H1 (cell line): Measurements from ENCODE around the gene CPNE5. TPM values are rescaled to one million over a fixed set of nuclear protein-coding genes. Genes with fewer than 3 reads are reported as not detected.

ENCODE experiments used
- CTCF ChIA-PET: fragments of 300-600 bp; sonication (Branson Sonifier 250); formaldehyde crosslinking; loops from one replicate; lab custom pipeline; 2021; ENCODE audit not compliant: partially characterized antibody; lab: Charles Lee
- POLR2A ChIA-PET: fragments of 300-600 bp; sonication (Branson Sonifier 250); formaldehyde crosslinking; loops from one replicate; lab custom pipeline; 2021; ENCODE audit warnings: inconsistent platforms; ENCODE audit not compliant: partially characterized antibody; lab: Charles Lee
- DNase-seq, 2 experiments: peaks; one replicate each; pipeline versions ENCODE4 v3.0.0 to v3.0.0-alpha.2; 2010 to 2022; ENCODE audit warnings: low spot score in 2 of 2, low read depth in 1 of 2, mixed read lengths in 1 of 2
- FAIRE-seq: peaks from 2 replicates; lab custom pipeline; 2011; peaks lifted over from hg19 to GRCh38; lab: Jason Lieb, UNC
- H2AFZ ChIP-seq: 2 replicates; pipeline ENCODE4 v1.8.1; 2012; ENCODE audit warnings: low read length, inconsistent platforms
- H2AK5ac ChIP-seq: 2 replicates; pipeline ENCODE4 v1.6.1; 2013; ENCODE audit warnings: low read depth, low read length
- H2BK120ac ChIP-seq: replicated peaks from 2 replicates; pipeline ENCODE3; 2013; ENCODE audit warnings: low read depth, low read length, inconsistent platforms
- H2BK12ac ChIP-seq: 2 replicates; pipeline ENCODE4 v1.6.1; 2013; ENCODE audit warnings: low read depth, low read length
- H2BK15ac ChIP-seq: 2 replicates; pipeline ENCODE4 v1.6.1; 2013; ENCODE audit warnings: low read length
- H2BK20ac ChIP-seq: 2 replicates; pipeline ENCODE4 v1.6.1; 2013; ENCODE audit warnings: low read length
- H2BK5ac ChIP-seq: 2 replicates; pipeline ENCODE4 v1.6.1; 2013; ENCODE audit warnings: low read depth, low read length
- H3K14ac ChIP-seq: 2 replicates; pipeline ENCODE4 v1.6.1; 2013; ENCODE audit warnings: inconsistent platforms; ENCODE audit not compliant: insufficient read length
- H3K18ac ChIP-seq: 2 replicates; pipeline ENCODE4 v1.6.1; 2013; ENCODE audit warnings: low read length; ENCODE audit errors: extremely low read depth
- H3K23ac ChIP-seq: 2 replicates; pipeline ENCODE4 v1.6.1; 2013; ENCODE audit warnings: inconsistent platforms; ENCODE audit not compliant: insufficient read length
- H3K23me2 ChIP-seq: 2 replicates; pipeline ENCODE4 v1.6.1; 2013; ENCODE audit warnings: low read depth, low read length
- H3K27ac ChIP-seq: 2 replicates; pipeline ENCODE4 v1.6.1; 2011; ENCODE audit warnings: low read depth, low read length, inconsistent platforms
- H3K27me3 ChIP-seq, 4 experiments: replicated peaks in 1 of 4; 1 replicate in 1 of 4; 2 replicates in 3 of 4; pipeline versions ENCODE4 v1.6.1 to v1.8.1; 2011 to 2013; ENCODE audit warnings: low read length in 3 of 4, mild to moderate bottlenecking in 3 of 4, inconsistent platforms in 2 of 4, mixed read lengths in 2 of 4, moderate library complexity in 1 of 4; ENCODE audit not compliant: control insufficient read depth in 3 of 4, insufficient read depth in 3 of 4; ENCODE audit errors: extremely low read depth in 1 of 4
- H3K36me3 ChIP-seq, 4 experiments: 2 replicates each; pipeline versions ENCODE4 v1.6.1 to v1.8.1; 2011 to 2013; ENCODE audit warnings: mild to moderate bottlenecking in 4 of 4, low read length in 3 of 4, moderate library complexity in 2 of 4, control low read depth in 1 of 4, inconsistent platforms in 1 of 4; ENCODE audit not compliant: insufficient read depth in 4 of 4, control insufficient read depth in 2 of 4
- H3K4ac ChIP-seq: replicated peaks from 2 replicates; pipeline ENCODE3; 2013; ENCODE audit warnings: low read length, low read depth, mixed read lengths, inconsistent platforms; ENCODE audit not compliant: insufficient read length
- H3K4me1 ChIP-seq, 4 experiments: replicated peaks in 1 of 4; 1 replicate in 1 of 4; 2 replicates in 3 of 4; pipeline versions ENCODE4 v1.6.1 to v1.8.1; 2011 to 2013; ENCODE audit warnings: low read length in 3 of 4, inconsistent platforms in 2 of 4, mixed read lengths in 1 of 4; ENCODE audit not compliant: insufficient read depth in 4 of 4, control insufficient read depth in 3 of 4
- H3K4me2 ChIP-seq, 2 experiments: 2 replicates each; pipeline versions ENCODE4 v1.6.1 to v1.8.1; 2011 to 2013; ENCODE audit warnings: low read depth in 2 of 2, low read length in 2 of 2, control low read depth in 1 of 2, inconsistent platforms in 1 of 2, mild to moderate bottlenecking in 1 of 2; ENCODE audit not compliant: insufficient read depth in 1 of 2
- H3K4me3 ChIP-seq, 4 experiments: fragments of 200-600, 300-600 bp in 1 of 4; sonication (generic), shearing (Covaris generic), sonication (Bioruptor Twin) in 1 of 4; 2 replicates each; pipeline versions ENCODE4 v1.5.1 to v1.8.1; 2011 to 2016; ENCODE audit warnings: low read length in 4 of 4, low read depth in 3 of 4, control low read depth in 2 of 4, inconsistent platforms in 2 of 4, mild to moderate bottlenecking in 2 of 4, mixed read lengths in 1 of 4, moderate library complexity in 1 of 4; ENCODE audit not compliant: insufficient read depth in 2 of 4; ENCODE audit errors: extremely low read depth in 1 of 4
- H3K56ac ChIP-seq: replicated peaks from 2 replicates; pipeline ENCODE3; 2013; ENCODE audit warnings: low read depth, mild to moderate bottlenecking, mixed read lengths, low read length, inconsistent platforms; ENCODE audit not compliant: insufficient read length
- H3K79me1 ChIP-seq: 2 replicates; pipeline ENCODE4 v1.6.1; 2013; ENCODE audit warnings: low read depth, low read length, control low read depth
- H3K79me2 ChIP-seq, 2 experiments: 2 replicates each; pipeline versions ENCODE4 v1.6.1 to v1.8.1; 2012 to 2013; ENCODE audit warnings: low read length in 2 of 2, mild to moderate bottlenecking in 2 of 2, inconsistent platforms in 1 of 2; ENCODE audit not compliant: insufficient read depth in 2 of 2, control insufficient read depth in 1 of 2
- H3K9ac ChIP-seq, 4 experiments: replicated peaks in 1 of 4; 1 replicate in 1 of 4; 2 replicates in 3 of 4; pipeline versions ENCODE4 v1.6.1 to v1.8.1; 2011 to 2013; ENCODE audit warnings: low read depth in 3 of 4, low read length in 3 of 4, control low read depth in 2 of 4, mild to moderate bottlenecking in 2 of 4, moderate library complexity in 2 of 4, inconsistent platforms in 1 of 4; ENCODE audit errors: extremely low read depth in 1 of 4
- H3K9me3 ChIP-seq, 2 experiments: 2 replicates each; pipeline versions ENCODE4 v1.6.1 to v1.8.1; 2012 to 2013; ENCODE audit warnings: mild to moderate bottlenecking in 2 of 2, moderate library complexity in 2 of 2, control low read depth in 1 of 2, inconsistent platforms in 1 of 2, low read depth in 1 of 2, low read length in 1 of 2, mixed read lengths in 1 of 2; ENCODE audit not compliant: insufficient read depth in 2 of 2
- H4K20me1 ChIP-seq, 2 experiments: replicated peaks in 1 of 2; 2 replicates each; pipeline versions ENCODE3 to v1.8.1; 2011 to 2013; ENCODE audit warnings: inconsistent platforms in 2 of 2, low read length in 2 of 2, mild to moderate bottlenecking in 1 of 2; ENCODE audit not compliant: insufficient read depth in 2 of 2, control insufficient read depth in 1 of 2
- H4K5ac ChIP-seq: 2 replicates; pipeline ENCODE4 v1.6.1; 2013; ENCODE audit warnings: low read length, low read depth, mixed read lengths, inconsistent platforms; ENCODE audit not compliant: insufficient read length
- H4K8ac ChIP-seq: 2 replicates; pipeline ENCODE4 v1.8.0; 2013; ENCODE audit warnings: mild to moderate bottlenecking, moderate library complexity, low read length, inconsistent platforms; ENCODE audit not compliant: insufficient read depth; ENCODE audit errors: extremely low read depth
- H4K91ac ChIP-seq: replicated peaks from 2 replicates; pipeline ENCODE3; 2013; ENCODE audit warnings: low read length, mixed read lengths, inconsistent platforms; ENCODE audit not compliant: insufficient read length
- CHD1 ChIP-seq: IDR thresholded peaks from 2 replicates; pipeline ENCODE4 v1.6.1; 2012; ENCODE audit warnings: low read depth, low read length, improper control_type of control experiment
- GABPA ChIP-seq: IDR thresholded peaks from 2 replicates; pipeline ENCODE4 v1.6.1; 2011; ENCODE audit warnings: mild to moderate bottlenecking, low read length, moderate library complexity, borderline replicate concordance; ENCODE audit not compliant: insufficient read depth
- RNF2 ChIP-seq: fragments of 200-900, 300-1000 bp; sonication (generic); IDR thresholded peaks from 2 replicates; pipeline ENCODE4 v1.7.1; 2016; ENCODE audit warnings: borderline replicate concordance, low read depth, mild to moderate bottlenecking, antibody characterized with exemption, low read length; ENCODE audit not compliant: poor library complexity, severe bottlenecking; ENCODE audit errors: missing control alignments
- SIX5 ChIP-seq: IDR thresholded peaks from 2 replicates; pipeline ENCODE4 v1.6.1; 2011; ENCODE audit warnings: mild to moderate bottlenecking, low read depth, low read length
- TCF12 ChIP-seq: IDR thresholded peaks from 2 replicates; pipeline ENCODE4 v1.6.1; 2011; ENCODE audit warnings: low read depth, mild to moderate bottlenecking, low read length
- ZNF274 ChIP-seq: IDR thresholded peaks from 2 replicates; pipeline ENCODE4 v1.7.0; 2012; ENCODE audit warnings: low read length, borderline replicate concordance; ENCODE audit errors: extremely low read depth
- WGBS, 2 experiments: shearing (Covaris generic) in 1 of 2; methylation state at CpG; one replicate each; pipeline versions ENCODE4 v1.1.6 to v1.1.7; 2013 to 2015; ENCODE audit warnings: low lambda C conversion rate in 2 of 2, mixed read lengths in 2 of 2, inconsistent platforms in 1 of 2, low coverage in 1 of 2, missing lambda C conversion rate in 1 of 2; ENCODE audit not compliant: insufficient replicate concordance in 2 of 2, insufficient coverage in 1 of 2, insufficient read length in 1 of 2; ENCODE audit errors: extremely low coverage in 1 of 2, missing lambda C conversion rate in 1 of 2; 5-methylcytosine and 5-hydroxymethylcytosine counted together
- polyA plus RNA-seq, 7 experiments: library from polyadenylated mRNA; depleted of rRNA in 3 of 7; stranded (reverse) in 5 of 7; unstranded in 2 of 7; fragments of >200 nt in 5 of 7; fragments of 200-250 nt in 2 of 7; gene quantifications; 1 replicate in 5 of 7; 2 replicates in 1 of 7; 4 replicates in 1 of 7; pipeline versions ENCODE4 v1.2.1 to v1.2.3, GENCODE V29; 2011 to 2013; ENCODE audit warnings: missing spikeins in 2 of 7, mixed read lengths in 2 of 7
- total RNA-seq: library from RNA; stranded (reverse); fragmentation: NEBNext Ultra II Directional; extraction: Animal tissue kit (Norgen Biotek cat#: 25700); gene quantifications from 2 replicates; pipeline ENCODE4 v1.2.1, GENCODE V29; 2021
- TF ChIP-seq, protein P1 (sequence below): IDR thresholded peaks from 2 replicates; pipeline ENCODE4 v1.6.1; 2012; ENCODE audit warnings: inconsistent platforms

Gene CPNE5
- total and polyA plus RNA-seq, 2 of the 8 experiments (the other 6 are each of a cell fraction or from before 2014, with no cell fraction given): 0.88 to 1.8 TPM

DNA sequence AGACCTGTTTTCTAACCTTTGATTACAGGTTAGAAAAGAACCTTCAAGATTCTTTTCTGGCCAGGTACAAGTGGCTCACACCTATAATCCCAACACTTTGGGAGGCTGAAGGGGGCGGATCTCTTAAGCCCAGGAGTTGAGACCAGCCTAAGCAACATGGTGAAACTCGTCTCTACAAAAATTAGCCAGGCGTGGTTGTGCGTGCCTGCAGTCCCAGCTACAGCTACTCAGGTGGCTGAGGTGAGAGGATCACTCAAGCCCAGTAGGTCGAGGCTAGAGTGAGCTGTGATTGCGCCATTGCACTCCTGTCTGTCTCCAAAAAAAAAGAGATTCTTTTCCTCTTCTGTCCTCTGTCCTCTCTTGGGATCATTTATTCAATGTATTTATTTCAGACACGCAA is 20.9 kb upstream of the CPNE5 start:
- Histone ChIP-seq H2BK20ac (peak overlapping the region; percentile 80; the same call in 1 of the 2 replicates), H3K9ac (no peak overlapping the region), H3K4me3 (no peak overlapping the region), H2BK5ac (peak overlapping the region; percentile 78; the same call in 1 of the 2 replicates), H3K27me3 (no peaks in the 10 kb centered on the region), H3K4me2 (no peak overlapping the region), H4K8ac (no peak overlapping the region), H2AK5ac (no peak overlapping the region), H2BK12ac (no peak overlapping the region), H4K91ac (peak overlapping the region; percentile 62), H3K18ac (no peak overlapping the region), H3K36me3 (peaks cover 8 to 34% (median 22%) of the 10 kb centered on the region in 4 experiments; a peak in 7 of 8 replicates), H3K56ac (no peak overlapping the region), H4K20me1 (peaks cover 5 to 10% of the 10 kb centered on the region in 2 experiments), H3K23ac (no peak overlapping the region), H3K79me2 (peaks cover 3 to 61% of the 10 kb centered on the region in 2 experiments), H2BK120ac (no peak overlapping the region), H4K5ac (no peak overlapping the region), H2AFZ (no peak overlapping the region), H3K4ac (no peak overlapping the region), H3K79me1 (peaks cover 24% of the 10 kb centered on the region), H3K23me2 (no peaks in the 10 kb centered on the region; the same call in 1 of the 2 replicates), H3K9me3 (peaks cover 0 to 3% of the 10 kb centered on the region in 2 experiments; a peak in 2 of 4 replicates), H3K4me1 (peaks cover 2 to 11% (median 3%) of the 10 kb centered on the region in 4 experiments; a peak in 5 of 7 replicates), H3K27ac (no peak overlapping the region), H3K14ac (no peak overlapping the region), H2BK15ac (no peak overlapping the region)
- no peak for FAIRE-seq
- POLR2A ChIA-PET: interaction anchor here (1.4 to 1.5 kb wide), 2 partner anchors 11 to 14 kb away, joined by 5 to 6 read pairs; partner anchors contain the start of gene PPIL1
- WGBS, 2 experiments: 91% methylated on average over 7 of the region's 7 CpGs; no CpG with 5 or more reads in 1 of the 2 experiments
- CTCF ChIA-PET: interaction anchor here (0.6 to 12.6 kb wide), 7 partner anchors 11 to 882 kb away, joined by 3 to 99 read pairs (median 3); no protein-coding TSS in a partner anchor
- no peak for DNase-seq
- TF ChIP-seq TCF12: no peak
- TF ChIP-seq SIX5: no peak
- TF ChIP-seq CHD1: no peak
- no peak for TF ChIP-seq GABPA
- TF ChIP-seq, protein P1, sequence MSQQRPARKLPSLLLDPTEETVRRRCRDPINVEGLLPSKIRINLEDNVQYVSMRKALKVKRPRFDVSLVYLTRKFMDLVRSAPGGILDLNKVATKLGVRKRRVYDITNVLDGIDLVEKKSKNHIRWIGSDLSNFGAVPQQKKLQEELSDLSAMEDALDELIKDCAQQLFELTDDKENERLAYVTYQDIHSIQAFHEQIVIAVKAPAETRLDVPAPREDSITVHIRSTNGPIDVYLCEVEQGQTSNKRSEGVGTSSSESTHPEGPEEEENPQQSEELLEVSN: no peak
- TF ChIP-seq RNF2: no peak
- no peak for TF ChIP-seq ZNF274
